Measurements from ENCODE around the gene CDYL2.

Gene CDYL2

DNA sequence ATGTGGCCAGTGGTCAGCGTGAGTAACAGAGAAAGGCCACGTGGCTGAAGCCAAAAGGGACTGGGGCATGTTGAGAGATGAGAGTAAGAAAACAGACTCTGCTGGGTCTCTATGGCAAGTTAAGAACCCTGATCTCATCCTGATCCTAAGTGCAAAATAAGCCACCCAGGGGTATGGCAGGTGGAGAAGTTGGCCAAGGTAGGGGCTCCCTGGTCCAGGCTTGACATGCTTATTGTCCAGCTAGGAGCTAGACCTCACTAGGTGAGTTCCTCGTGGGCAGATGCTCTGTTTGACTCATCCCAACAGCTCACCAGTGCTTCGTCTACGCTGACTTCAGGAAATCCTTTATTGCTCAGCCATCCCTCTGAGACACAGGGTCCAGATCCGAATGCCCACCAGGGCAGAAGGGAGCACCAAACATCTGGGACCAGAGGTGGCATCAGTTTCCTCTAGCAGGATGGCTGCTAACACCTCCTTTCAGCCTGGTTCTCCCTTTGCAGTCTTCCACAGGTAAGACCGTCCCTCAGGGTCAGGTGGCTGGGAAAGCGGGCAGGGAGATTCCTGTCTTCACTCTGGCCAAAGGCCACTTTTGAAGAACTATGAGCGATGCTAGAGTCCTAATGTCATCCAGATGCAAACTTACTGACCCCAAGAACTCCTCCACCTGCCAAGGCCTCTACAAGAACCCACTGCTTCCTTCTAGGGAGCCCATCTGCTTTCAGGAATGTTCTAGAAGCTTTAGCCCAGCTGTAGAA is 99.5 kb downstream of the CDYL2 start:
- DNase-seq: no peak

DNA sequence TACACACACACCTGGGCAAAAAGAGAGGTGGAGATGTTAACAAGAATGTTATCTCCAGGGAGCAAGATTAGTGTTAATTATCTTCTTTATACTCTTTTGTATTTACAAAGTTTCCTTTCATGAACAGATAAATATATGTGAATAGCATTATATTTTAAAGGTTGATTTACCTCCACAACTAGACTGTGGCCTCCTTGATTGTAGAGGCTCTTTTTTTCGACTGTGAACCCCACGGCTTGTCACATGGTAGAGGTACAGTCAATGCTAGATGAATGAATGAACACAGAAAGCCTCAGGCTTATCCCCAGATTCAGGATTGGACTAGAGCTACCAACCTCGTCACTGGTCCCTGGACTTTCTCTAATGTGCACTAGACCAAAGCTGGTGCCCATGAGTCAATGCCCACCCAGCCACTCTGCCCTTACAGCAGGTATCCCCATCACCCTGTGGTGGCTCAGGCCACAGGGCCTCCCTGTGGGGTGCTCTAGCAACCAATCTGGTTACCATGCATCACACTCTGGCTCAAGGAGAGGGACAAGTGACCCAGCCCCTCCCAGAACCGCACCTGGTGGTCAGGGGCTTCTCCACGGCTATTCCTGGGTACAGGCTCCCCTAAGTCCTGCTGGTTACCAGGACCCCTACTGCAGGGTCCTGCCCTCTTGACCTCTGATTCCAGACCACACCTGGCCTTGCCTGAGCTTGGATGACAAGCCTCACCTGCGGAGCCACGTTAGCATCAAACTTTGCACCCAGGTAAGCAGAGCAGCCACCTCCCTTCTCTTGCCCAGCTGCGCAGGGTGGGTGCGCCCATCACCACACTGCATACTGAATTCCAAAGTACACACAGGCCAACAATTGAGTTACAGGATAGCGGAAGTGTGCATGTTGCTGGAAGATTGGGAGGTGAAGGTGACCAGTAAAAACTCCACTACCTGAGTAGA is 101.0 kb downstream of the CDYL2 start:
- DNase-seq: no peak

DNA sequence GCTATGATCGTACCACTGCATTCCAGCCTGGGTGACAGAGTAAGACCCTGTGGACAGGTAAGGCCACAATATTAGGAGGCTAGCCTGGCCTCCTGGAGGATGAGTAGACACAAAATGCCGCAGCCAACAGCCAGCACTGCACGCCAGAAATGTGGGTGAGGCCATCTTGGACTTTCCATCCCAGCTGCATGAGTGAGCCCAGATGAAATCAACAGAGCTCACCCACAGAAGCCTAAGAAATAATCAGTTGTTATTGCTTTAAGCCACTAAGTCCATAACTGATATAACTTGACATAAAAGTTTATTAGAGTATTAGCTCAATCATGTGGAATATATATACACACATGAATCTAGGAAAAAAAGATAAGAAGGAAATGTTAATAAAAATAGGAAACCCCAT is 101.7 kb downstream of the CDYL2 start:
- DNase-seq: no peak

DNA sequence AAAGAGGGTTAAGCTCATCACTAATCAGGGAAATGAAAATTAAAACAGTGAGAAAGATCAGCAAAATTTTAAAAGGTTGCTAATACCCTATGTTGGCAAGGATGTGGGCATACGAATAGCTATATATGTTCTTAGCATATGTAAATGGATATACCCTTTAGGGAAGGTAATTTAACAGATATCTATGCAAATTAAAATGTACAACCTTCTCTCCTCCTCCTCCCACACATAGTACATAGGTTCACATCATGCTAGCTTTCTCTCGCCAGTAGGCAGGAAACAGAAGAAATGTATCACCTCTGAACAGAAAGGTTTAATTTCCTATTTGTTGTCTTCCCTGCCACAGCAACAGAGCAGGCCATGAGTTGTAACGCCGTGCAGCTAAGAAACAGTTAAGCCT is 103.8 kb downstream of the CDYL2 start:
- no peak for DNase-seq

DNA sequence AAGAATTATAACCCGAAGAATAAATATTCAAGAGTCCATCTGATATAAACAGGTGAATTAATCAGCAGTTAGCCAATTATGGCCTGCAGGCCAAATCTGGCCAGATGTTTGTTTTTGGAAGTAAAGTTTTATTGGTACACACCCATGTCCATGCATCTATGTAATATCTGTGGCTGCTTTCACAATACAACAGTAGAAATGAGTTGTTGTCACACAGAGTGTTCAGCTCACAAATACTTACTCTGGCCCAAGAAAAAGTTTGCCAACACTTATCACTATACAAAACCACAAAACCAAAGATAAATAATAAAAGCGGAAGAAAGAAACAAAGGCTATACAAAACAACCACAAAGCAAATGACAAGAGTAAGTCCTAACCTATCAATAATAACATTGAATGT is 109.4 kb downstream of the CDYL2 start:
- no peak for DNase-seq

DNA sequence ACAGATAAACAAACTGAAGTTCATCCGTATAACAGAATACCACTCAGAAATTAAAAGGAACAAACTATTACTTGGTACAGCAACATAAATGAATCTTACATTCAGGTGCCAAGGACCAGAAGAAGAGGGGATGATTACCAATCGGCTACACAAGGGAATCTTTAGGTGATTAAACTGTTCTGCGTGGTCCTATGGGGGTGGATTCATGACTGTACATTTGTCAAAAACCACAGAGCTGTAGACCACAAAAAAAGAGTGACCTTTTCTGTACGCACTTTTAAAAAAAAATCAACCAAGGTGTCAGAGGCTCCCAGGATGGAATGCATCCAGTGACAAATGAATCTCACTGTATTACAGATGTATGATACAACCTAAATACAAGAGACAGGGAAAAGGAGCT is 110.8 kb downstream of the CDYL2 start:
- DNase-seq: no peak

DNA sequence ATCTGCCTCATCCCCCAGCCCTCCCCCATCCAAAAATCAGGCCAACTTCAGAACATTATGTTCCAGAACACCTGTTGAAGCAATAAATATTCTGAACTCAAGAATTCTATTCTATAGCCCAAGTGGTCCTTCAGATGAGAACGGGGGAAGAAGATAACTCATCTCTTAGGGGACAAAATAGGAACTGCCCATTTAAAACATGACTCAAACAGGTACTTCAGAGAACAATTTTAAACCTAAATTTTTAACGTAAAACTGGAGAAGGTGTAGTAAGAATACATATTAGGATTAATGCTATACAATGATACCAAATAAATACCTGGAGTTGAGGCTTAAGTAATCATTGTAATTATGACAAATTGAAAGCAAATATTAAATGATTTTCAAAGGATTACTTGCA is 112.1 kb downstream of the CDYL2 start:
- no peak for DNase-seq

DNA sequence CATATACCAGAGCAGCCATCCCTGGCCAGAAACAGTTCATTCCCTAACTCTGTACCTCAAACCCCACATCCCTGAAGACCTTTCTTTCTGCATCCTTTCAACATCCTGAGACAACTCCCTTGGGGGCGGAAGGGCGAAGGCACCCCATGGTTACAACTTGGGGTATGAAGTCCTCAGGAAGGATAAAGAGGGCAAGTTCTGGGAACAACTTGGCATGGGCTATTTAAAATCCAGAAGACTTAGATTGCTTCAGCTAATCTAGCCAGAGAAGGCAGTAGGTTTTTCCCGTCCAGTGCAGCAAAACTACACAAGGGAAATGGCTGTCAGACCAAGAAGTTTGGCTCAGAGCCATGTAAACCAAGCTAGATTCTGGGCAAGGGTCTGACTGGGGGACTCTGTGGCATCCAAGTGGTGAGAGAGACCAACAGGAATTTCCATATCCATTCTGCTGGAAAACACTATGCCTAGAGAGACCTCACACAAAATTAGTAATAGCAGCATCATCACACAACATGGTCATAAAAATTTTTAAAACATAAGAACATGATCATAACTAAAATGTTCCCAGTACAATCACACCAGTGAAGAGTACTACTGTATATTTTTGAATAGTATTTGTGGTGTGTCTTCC is 113.2 kb downstream of the CDYL2 start:
- no peak for DNase-seq

DNA sequence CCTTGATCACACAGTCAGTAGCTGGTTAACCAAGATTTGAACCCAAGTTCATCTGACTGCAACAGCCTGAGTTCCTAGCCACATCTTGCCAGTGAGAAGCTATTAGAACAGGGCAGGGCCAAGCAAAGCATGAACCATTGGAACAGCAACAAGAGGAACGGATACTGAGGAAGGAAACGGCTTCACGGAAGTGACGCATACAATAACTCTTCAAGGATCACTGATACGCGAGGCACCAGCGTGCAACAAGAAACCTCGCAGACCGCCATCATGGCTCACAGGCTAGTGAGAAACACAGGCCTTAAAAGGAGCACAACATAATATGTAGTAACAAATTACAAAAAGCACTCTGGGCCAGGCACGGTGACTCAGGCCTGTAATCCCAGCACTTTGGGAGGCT is 114.9 kb downstream of the CDYL2 start:
- no peak for DNase-seq

DNA sequence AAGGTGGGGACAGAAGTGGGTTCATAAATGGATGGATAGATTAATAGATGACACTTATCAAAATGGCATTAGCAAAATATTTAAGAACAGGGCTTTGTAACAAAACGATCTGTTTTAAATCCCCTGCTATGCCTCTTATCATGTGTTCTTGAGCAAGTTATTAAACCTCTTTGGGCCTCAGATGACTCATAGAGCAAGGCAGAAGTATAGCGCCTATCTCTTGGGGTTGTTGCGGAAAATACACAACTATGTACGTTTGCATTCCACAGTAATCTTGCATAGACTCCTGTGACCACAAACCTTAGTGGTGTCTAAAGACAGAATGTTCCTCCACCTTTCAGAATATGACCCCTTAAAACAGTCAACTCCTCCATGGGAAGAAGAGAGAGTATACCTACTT is 116.8 kb downstream of the CDYL2 start:
- no peak for DNase-seq

DNA sequence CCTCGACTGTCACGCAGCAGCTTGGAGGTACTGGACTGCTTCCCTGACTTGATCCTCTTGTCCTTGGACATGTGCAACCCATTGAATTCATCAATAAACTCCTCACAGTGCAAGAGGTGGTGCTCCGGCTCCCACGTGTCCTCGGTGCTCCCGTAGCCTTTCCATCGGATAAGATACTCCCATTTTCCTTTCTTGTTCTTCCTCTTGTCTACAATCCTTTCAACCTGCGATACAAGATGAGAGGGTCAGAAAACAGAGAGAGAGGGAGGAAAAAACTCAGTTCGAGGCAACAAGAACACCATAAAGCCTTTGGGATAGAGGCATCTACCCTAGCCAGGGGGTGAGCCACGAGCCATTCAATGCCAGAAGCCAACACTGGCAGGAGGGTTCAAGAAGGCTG is 119.5 kb downstream of the CDYL2 start:
- DNase-seq: no peak

DNA sequence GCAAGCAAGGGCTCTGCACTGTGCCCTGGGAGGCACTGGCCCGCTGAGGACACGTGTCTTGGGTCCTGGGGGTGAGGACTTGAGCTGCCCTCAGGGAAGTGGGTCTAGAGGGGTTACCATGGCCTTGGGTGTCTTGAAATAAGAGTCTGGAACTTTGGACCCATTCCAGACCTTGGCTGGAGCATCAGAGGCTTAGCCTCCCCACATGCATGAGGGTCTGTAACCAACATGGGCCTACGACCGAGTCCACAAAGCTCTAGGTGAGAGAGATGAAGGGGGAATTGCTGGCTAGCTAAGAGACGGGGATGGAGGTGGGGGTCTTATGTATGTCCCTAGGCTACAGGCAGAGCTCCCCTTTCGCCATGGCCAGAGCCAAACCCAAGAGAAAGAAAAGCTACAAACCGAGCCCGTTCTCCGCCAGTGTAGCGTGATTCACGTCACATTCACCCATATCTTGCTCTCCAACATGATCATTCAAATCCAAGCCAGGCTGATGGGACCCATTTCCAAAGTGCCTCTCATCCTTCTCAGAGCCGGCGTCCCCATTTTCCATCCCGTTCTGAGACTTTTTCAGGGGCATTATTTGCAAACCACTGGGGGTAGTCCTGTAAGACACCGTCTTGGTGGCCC is 120.1 kb downstream of the CDYL2 start:
- DNase-seq: no peak

DNA sequence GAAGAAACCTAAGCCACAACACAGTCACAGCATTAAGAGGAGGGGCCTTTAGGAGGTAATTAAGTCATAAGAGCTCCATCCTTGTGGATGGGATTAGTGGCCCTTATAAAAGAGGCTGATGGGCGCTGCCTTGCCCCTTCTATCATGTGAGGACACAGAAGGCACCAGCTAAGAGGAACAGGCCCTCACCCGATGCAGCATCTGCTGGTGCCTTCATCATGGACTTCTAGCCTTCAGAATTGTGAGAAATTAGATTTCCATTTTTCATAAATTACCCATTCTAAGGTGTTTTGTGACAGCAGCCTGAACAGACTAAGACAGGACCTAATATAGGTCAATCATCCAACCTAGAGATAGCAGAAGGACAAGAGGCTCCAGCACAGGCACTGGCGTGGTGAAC is 120.8 kb downstream of the CDYL2 start:
- no peak for DNase-seq

DNA sequence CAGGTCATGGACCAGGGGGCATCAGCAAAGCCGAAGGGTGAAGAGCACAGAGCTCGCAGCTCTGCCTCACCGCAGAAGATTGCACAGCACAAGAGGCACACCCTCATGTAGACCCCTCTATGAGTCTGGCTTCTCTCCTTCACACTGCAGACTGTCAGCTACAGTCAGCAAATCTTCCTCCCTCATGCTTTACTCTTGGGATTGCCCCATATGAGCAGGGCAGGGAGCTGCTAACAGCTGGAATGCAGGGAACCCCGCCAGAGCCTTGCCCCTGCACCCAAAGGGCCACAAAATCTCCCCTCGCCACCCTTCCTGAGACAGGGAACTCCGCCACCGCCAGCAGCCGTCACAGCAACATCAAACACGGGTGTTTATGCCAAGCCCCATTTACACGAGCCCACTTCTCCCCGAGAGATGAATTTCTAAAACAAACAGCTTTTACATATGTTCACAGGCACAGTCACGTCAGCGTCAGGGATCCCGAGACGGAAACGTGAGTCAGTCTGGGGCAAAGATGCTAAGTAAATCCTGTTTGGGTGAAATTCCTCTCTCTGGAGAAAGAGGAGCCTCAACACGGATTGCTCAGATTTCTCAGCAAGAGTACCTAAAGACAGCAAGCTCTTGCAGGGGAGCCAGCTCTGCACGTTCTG is 121.9 kb downstream of the CDYL2 start:
- no peak for DNase-seq

DNA sequence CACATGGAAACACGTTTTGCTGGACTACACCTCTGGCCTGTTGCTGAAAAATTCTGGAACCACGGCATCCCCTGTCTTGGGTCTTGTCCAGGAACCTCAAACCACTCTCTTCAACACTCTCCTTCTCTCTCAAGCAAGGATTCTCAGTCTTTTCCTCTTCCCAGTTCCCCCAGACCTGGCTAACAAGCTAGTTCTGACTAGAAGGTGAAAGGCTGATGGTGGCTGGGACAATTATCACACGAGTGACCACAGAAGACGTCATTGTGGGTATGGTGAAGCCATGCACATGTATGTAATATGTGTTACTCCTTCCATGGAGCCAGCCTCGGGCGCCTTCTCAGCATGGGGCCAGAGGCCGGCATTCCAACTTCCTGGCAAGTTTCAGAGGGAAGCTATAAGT is 123.0 kb downstream of the CDYL2 start:
- no peak for DNase-seq

DNA sequence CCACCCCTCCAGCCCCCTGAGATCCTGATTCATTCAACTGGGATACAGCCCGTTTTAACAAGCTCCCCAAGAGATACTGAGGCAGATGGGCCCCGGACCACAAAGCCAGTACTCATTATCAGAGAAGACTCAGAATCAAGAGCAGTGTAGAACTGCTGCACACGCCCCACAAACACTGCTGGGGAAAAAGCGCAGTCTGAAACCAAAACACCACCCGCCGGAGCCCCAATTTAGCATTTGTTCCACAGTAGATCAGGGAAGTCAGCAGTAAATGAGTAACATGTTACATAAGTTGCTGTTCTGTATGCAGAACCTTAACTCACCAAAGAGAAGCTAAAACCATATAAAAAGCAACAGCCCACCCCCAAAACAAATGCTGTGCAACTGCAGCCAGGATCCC is 123.6 kb downstream of the CDYL2 start:
- DNase-seq: no peak

DNA sequence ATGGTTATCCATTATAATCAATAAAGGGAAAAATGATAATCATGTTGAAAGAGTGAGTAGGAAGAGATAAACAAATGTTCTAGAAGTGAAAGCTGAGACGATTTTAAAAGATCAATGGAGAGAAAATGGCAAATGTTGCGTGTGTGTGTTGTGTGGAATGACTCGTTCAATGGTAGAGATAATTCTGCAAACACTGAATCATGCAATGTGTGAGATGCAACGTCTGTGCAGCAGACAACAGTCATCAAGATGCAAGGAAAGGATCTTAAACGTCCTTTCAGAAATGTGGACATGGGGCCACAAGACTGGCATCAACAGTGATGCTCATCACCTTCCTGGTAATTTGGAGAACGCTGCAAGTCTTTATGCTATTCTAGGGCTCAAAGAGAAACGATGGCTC is 124.4 kb downstream of the CDYL2 start:
- DNase-seq: no peak

DNA sequence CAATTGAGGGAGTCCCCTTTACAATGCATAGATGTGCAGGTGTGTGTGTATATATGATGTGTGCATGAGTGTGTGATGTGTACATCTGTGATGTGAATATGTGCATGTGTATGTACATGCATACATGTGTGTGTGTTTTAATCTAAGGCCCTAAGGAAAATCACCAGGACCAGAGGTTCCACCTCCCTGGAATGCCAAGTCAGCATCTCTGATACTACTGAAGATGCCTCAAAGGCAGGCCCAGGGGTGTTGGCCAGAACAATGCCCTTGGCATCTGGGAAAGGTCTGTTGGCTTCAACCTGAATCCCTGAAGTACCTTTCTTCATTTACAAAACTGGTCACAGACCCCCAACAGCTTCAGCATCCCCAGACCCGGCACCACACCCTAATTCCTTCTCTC is 129.5 kb downstream of the CDYL2 start:
- no peak for DNase-seq

DNA sequence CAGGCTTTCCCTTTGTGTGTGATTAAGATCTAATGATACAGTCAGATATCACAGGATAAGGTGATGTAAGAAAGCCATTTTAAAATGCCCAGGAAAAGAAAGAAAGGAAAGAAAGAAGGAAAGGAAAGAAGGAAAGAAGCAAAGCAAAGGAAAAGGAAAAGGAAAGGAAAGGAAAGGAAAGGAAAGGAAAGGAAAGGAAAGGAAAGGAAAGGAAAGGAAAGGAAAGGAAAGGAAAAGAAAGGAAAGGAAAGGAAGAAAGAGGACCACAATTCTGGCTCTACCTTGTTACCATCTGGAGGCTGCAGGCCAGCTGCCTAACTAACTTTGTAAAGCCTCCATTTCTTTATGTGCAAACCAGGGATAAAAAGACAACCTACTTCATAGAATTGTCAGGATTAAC is 132.0 kb downstream of the CDYL2 start:
- DNase-seq: no peak

DNA sequence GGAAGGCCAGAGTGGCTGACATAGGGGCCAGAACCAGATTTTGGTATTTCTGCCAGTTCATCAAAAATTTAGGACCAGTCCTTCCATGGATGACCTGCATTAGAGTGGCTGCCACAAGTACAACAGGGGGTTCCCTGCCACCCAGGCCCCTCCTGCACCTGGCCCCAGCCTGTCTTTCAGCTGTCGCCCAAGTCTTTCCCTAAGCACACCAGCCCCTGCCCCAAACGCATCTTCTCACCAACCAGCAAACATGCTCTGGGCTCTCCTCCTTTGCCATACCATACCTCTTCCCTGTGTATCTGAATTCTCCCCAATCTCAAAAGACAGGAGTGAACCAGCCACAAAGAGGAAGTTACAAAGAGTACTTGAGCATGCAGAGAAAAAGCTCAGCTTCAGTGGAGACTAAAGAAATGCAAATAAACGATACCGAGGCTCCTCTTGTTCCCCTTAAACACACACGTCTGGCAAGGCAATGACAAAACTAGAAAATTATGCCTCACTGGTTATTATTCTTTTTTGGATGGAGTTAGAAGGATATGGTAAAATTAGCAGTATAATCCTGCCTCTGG is 133.0 kb downstream of the CDYL2 start:
- no peak for DNase-seq

DNA sequence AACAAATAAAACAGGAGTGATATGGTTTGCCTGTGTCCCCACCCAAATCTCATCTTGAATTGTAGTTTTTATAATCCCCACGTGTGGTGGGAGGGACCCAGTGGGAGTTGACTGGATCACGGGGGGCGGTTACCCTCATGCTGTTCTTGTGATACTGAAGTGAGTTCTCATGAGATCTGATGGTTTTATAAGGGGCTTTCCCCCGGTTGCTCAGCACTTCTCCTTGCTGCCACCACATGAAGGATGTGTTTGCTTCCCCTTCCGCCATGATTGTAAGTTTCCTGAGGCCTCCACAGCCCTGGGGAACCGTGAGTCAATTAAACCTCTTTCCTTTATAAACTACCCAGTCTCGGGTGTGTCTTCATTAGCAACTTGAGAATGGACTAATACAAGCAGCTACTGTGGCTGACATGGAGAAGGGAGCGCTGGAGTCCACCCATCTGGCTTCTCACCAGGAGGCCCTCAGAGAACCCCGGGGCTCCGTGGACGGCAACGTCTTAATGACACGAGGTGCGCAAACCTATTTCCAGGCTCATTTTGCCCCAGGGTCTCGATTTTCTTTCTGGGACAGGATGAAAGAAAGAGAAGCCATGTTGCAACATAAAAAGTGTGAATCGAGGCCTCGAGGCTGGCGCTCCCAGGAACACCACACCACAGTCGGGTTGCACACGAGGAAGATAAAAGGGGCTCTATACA is 134.1 kb downstream of the CDYL2 start:
- peak; percentile 8 to 51 for DNase-seq

DNA sequence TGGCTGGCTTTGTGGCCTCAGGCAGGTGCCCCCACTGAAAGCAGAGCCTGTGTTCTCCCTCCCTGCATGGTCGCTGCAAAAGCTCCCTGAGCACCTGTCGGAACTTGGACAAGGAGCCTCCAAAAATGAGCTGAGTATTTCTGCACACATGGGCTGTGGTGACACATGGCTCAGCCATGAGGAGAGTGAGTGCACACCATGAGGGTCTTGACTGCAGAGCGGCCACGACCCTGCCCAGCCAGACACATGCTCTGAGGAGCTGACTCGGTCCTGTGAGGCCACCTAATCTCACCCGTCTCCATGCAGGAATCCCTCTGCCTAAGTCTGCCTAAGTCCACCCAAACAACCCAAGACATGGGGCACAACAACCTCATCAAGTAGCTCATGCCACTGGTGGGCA is 134.7 kb downstream of the CDYL2 start:
- DNase-seq: no peak

Data from CD4-positive, alpha-beta T cell treated with Interleukin-1 beta for 1 hour (primary cell).